Measurements from ENCODE around the gene EXOC6. TPM values are rescaled to one million over a fixed set of nuclear protein-coding genes. Genes with fewer than 3 reads are reported as not detected.

The EXOC6 gene
- total RNA-seq = 1 to 10 TPM; 8.8 to 8.9 TPM

GRCh38 chr10:92848441-92849233 is at the start of gene EXOC6:
Gene EXOC6 (plus strand): TSS chr10:92848520. CDS start chr10:92848534, 14 bp downstream.

GRCh38 chr10:93059975-93060886 is 211.9 kb downstream of the EXOC6 start, which contains the start of gene CYP26C1:
Gene CYP26C1 (plus strand): TSS chr10:93060798. CDS start chr10:93061264, 466 bp downstream.

GRCh38 chr10:93073539-93074146 is 225.3 kb downstream of the EXOC6 start, which contains the start of gene CYP26A1:
Gene CYP26A1 (plus strand): TSS chr10:93073893. CDS start chr10:93073935, 42 bp downstream.

Other genes with a start within 250 kb of the EXOC6 start
- not detected for gene HHEX, start 158.6 kb upstream of the EXOC6 start, total RNA-seq
- gene CYP26C1, start 212.3 kb downstream of the EXOC6 start, total RNA-seq = under 1 TPM in 1 of 2 experiments, not detected in 1; 0.05 TPM
- not detected for gene CYP26A1, start 225.4 kb downstream of the EXOC6 start, total RNA-seq